KMS-11 (cell line): ENCODE measurements around the gene MRPS10.
"Not testable (repeated sequence)": the region's sequence is repeated elsewhere in the genome, so short reads cannot be mapped to it uniquely, and the experiment has no call there.

Source experiments
- H2AFZ ChIP-seq: fragments of 200-600 bp; sonication (generic); 2 replicates; pipeline ENCODE4 v1.6.1; 2016; ENCODE audit warnings: antibody characterized with exemption, mixed run types, low read depth
- H3K27ac ChIP-seq: fragments of 200-600 bp; sonication (generic); 2 replicates; pipeline ENCODE4 v1.6.1; 2016; ENCODE audit warnings: mild to moderate bottlenecking, mixed run types
- H3K27me3 ChIP-seq: fragments of 200-600 bp; sonication (generic); 2 replicates; pipeline ENCODE4 v1.6.1; 2017; ENCODE audit warnings: mild to moderate bottlenecking, low read depth, mixed run types, moderate library complexity; ENCODE audit not compliant: insufficient read depth
- H3K36me3 ChIP-seq: fragments of 200-600 bp; sonication (generic); 2 replicates; pipeline ENCODE4 v1.6.1; 2017; ENCODE audit warnings: mild to moderate bottlenecking, mixed run types; ENCODE audit not compliant: insufficient read depth
- H3K4me1 ChIP-seq: fragments of 200-600 bp; sonication (generic); 2 replicates; pipeline ENCODE4 v1.6.1; 2016; ENCODE audit warnings: mild to moderate bottlenecking, low read depth, mixed run types; ENCODE audit not compliant: poor library complexity, severe bottlenecking
- H3K4me2 ChIP-seq: fragments of 200-600 bp; sonication (generic); 2 replicates; pipeline ENCODE4 v1.7.0; 2016; ENCODE audit warnings: mild to moderate bottlenecking, mixed run types
- H3K4me3 ChIP-seq: fragments of 200-600 bp; sonication (generic); IDR thresholded peaks from 2 replicates; pipeline ENCODE4 v1.6.1; 2017; ENCODE audit warnings: low read depth, low read length, mixed read lengths; ENCODE audit not compliant: insufficient read depth
- H3K79me2 ChIP-seq: fragments of 200-600 bp; sonication (generic); 2 replicates; pipeline ENCODE4 v1.6.1; 2016; ENCODE audit warnings: low read depth, mixed run types; ENCODE audit not compliant: insufficient read depth
- H3K9ac ChIP-seq: fragments of 200-600 bp; sonication (generic); 2 replicates; pipeline ENCODE4 v1.6.1; 2016; ENCODE audit warnings: mild to moderate bottlenecking, mixed run types
- H4K20me1 ChIP-seq: fragments of 200-600 bp; sonication (generic); 2 replicates; pipeline ENCODE4 v1.6.1; 2016; ENCODE audit warnings: mild to moderate bottlenecking, mixed run types; ENCODE audit not compliant: insufficient read depth
- TF ChIP-seq, protein P1 (sequence below): fragments of 200-600 bp; sonication (generic); conservative IDR thresholded peaks from 2 replicates; pipeline ENCODE4 v1.6.1; 2017; ENCODE audit warnings: low read depth, mild to moderate bottlenecking, antibody characterized with exemption, low read length, moderate library complexity, mixed read lengths

MRPS10 gene

DNA sequence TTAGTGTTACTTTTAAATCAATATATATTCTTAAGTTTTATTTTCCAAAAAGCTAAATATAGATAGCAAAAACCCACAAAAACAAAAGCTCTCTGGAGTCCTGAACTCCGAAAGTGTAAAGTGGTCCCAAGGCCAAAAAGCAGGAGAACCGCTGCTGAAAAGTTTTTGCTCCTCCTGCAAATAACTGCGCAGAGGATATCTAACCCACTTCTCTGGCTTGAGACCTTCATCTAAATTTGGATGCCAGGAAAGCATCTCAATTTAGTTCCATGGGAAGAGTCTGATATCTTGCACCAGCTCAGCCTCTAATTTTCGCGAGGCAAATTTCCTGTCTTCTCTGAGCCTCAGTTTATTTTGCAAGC lies 523 bp downstream of the MRPS10 start:
- Histone ChIP-seq H3K4me3 (no peak overlapping the region), H3K27ac (peak overlapping the region; percentile 50; the same call in 1 of the 2 replicates), H3K27me3 (no peaks in the 10 kb centered on the region), H2AFZ (peak overlapping the region; percentile 54), H4K20me1 (no peaks in the 10 kb centered on the region), H3K4me1 (peaks cover 27% of the 10 kb centered on the region), H3K79me2 (peaks cover 12% of the 10 kb centered on the region; the same call in 1 of the 2 replicates), H3K4me2 (peak overlapping the region; percentile 46), H3K9ac (peak overlapping the region; percentile 70; the same call in 1 of the 2 replicates), H3K36me3 (no peaks in the 10 kb centered on the region)
- TF ChIP-seq, protein P1, sequence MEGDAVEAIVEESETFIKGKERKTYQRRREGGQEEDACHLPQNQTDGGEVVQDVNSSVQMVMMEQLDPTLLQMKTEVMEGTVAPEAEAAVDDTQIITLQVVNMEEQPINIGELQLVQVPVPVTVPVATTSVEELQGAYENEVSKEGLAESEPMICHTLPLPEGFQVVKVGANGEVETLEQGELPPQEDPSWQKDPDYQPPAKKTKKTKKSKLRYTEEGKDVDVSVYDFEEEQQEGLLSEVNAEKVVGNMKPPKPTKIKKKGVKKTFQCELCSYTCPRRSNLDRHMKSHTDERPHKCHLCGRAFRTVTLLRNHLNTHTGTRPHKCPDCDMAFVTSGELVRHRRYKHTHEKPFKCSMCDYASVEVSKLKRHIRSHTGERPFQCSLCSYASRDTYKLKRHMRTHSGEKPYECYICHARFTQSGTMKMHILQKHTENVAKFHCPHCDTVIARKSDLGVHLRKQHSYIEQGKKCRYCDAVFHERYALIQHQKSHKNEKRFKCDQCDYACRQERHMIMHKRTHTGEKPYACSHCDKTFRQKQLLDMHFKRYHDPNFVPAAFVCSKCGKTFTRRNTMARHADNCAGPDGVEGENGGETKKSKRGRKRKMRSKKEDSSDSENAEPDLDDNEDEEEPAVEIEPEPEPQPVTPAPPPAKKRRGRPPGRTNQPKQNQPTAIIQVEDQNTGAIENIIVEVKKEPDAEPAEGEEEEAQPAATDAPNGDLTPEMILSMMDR: no peak

GRCh38 chr6:42216495-42216894 lies 1.2 kb downstream of the MRPS10 start:
- not testable (repeated sequence) for H4K20me1 ChIP-seq, H3K36me3 ChIP-seq, H3K9ac ChIP-seq, H2AFZ ChIP-seq, H3K27me3 ChIP-seq, H3K27ac ChIP-seq, H3K4me3 ChIP-seq
- peak overlapping the region; percentile 46 for H3K4me2 ChIP-seq
- H3K79me2 ChIP-seq: peaks cover 12% of the 10 kb centered on the region; the same call in 1 of the 2 replicates
- H3K4me1 ChIP-seq: peaks cover 32% of the 10 kb centered on the region

DNA sequence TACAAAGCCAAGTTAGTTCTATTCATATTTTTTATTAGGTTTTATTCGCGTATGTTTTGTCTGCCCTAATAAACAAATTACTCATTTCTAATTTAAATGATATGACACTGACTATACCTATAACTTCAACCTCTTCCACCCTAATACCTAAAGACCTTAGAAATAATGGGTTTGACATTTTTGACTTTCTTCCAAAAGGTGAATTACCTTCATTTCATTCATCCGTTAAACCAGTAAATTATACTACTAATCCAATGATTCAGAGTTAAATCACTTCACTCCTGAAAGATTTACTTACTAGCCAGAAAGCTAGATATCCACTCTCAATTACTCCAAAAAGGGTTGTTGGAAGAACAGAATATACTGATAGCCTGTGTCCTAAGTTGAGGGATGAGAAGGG lies 5.2 kb downstream of the MRPS10 start:
- H3K9ac ChIP-seq: no peak overlapping the region
- H3K27me3 ChIP-seq: no peaks in the 10 kb centered on the region
- peaks cover 6% of the 10 kb centered on the region for H3K36me3 ChIP-seq
- no peak overlapping the region for H3K4me2 ChIP-seq
- no peaks in the 10 kb centered on the region for H4K20me1 ChIP-seq
- TF ChIP-seq, protein P1: no peak
- no peak overlapping the region for H2AFZ ChIP-seq
- peaks cover 26% of the 10 kb centered on the region for H3K4me1 ChIP-seq
- H3K27ac ChIP-seq: no peak overlapping the region
- no peak overlapping the region for H3K4me3 ChIP-seq
- H3K79me2 ChIP-seq: peaks cover 11% of the 10 kb centered on the region; the same call in 1 of the 2 replicates

DNA sequence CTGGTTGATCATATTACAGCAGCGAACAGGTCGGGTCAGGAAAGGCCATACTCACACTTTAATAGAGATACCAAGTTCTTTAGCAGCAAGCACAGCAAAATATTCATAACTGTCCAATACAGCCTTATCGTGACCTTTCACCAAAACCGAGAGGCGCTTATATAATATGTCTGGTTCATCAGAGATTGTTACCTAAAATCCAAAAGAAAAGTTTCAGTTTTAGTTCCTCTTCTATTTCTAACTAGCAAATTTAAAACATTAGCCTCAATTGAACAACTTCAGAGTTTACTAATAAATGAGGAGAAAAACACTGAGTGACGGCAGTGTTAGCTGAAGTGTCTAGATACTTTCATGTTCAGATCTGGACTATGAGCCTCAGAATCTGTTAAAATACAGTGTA lies 5.9 kb downstream of the MRPS10 start:
- no peak overlapping the region for H2AFZ ChIP-seq
- H3K36me3 ChIP-seq: peaks cover 6% of the 10 kb centered on the region
- peaks cover 4% of the 10 kb centered on the region; the same call in 1 of the 2 replicates for H3K79me2 ChIP-seq
- no peak overlapping the region for H3K4me3 ChIP-seq
- no peak overlapping the region for H3K27ac ChIP-seq
- H3K4me1 ChIP-seq: peaks cover 23% of the 10 kb centered on the region
- no peak overlapping the region for H3K9ac ChIP-seq
- no peaks in the 10 kb centered on the region for H3K27me3 ChIP-seq
- H4K20me1 ChIP-seq: no peaks in the 10 kb centered on the region
- TF ChIP-seq, protein P1: no peak
- H3K4me2 ChIP-seq: no peak overlapping the region

- Histone ChIP-seq H3K27me3 (no peaks in the 10 kb centered on the region), H2AFZ (no peak overlapping the region), H3K4me3 (no peak overlapping the region), H3K9ac (no peak overlapping the region), H4K20me1 (no peaks in the 10 kb centered on the region), H3K36me3 (peaks cover 6% of the 10 kb centered on the region), H3K27ac (no peak overlapping the region), H3K4me2 (no peak overlapping the region), H3K4me1 (peaks cover 19% of the 10 kb centered on the region), H3K79me2 (no peaks in the 10 kb centered on the region)
- TF ChIP-seq, protein P1: no peak
Observed at GRCh38 chr6:42210551-42210950, 7.1 kb downstream of the MRPS10 start.

GRCh38 chr6:42207559-42207958 lies 10.1 kb downstream of the MRPS10 start:
- not testable (repeated sequence) for H3K36me3 ChIP-seq, H3K4me1 ChIP-seq

More at GRCh38 chr6:42207559-42207958, 10.1 kb downstream of the MRPS10 start:
- not testable (repeated sequence) for H3K27ac ChIP-seq, H3K79me2 ChIP-seq, H4K20me1 ChIP-seq, H3K9ac ChIP-seq, H3K4me2 ChIP-seq, H3K27me3 ChIP-seq, H2AFZ ChIP-seq, H3K4me3 ChIP-seq
